ENCODE measurements around the gene LRRC46. TPM values are rescaled to one million over a fixed set of nuclear protein-coding genes. Genes with fewer than 3 reads are reported as not detected.

Gene LRRC46
- total RNA-seq, 1 donor from 2014 or later = not detected

GRCh38 chr17:47855737-47856136 is 24.3 kb downstream of the LRRC46 start:
- Histone ChIP-seq H3K4me1 (peaks cover 14% of the 10 kb centered on the region), H3K4me3 (no peak overlapping the region), H3K9me3 (no peaks in the 10 kb centered on the region), H3K27me3 (no peaks in the 10 kb centered on the region), H3K36me3 (no peaks in the 10 kb centered on the region), H3K27ac (no peak overlapping the region)
- intact Hi-C loops (cut with DNase I) = no loop called here
- no peak for DNase-seq (ENCODE audit: extremely low spot score in 2 of 2)
- TF ChIP-seq POLR2AphosphoS5 (IDR thresholded peaks at IDR 0.05; ENCODE audit: insufficient read depth in 1 of 2, low read depth in 1 of 2) (no peak), CTCF (IDR thresholded peaks at IDR 0.05) (no peak), POLR2A (IDR thresholded peaks at IDR 0.05) (no peak)

- no peaks in the 10 kb centered on the region for H3K9me3 ChIP-seq
- no peaks in the 10 kb centered on the region for H3K36me3 ChIP-seq
- peaks cover 4% of the 10 kb centered on the region for H3K4me1 ChIP-seq
- TF ChIP-seq CTCF (IDR thresholded peaks at IDR 0.05) (no peak), POLR2AphosphoS5 (IDR thresholded peaks at IDR 0.05; ENCODE audit: insufficient read depth in 1 of 2, low read depth in 1 of 2) (no peak), POLR2A (IDR thresholded peaks at IDR 0.05) (no peak)
- intact Hi-C loops (cut with DNase I) = no loop called here
- H3K27ac ChIP-seq = no peak overlapping the region
- DNase-seq (ENCODE audit: extremely low spot score in 2 of 2) = no peak
- no peaks in the 10 kb centered on the region for H3K27me3 ChIP-seq
- H3K4me3 ChIP-seq = no peak overlapping the region
Observed at GRCh38 chr17:47856830-47857229, 25.4 kb downstream of the LRRC46 start.

- Histone ChIP-seq H3K4me1 (peaks cover 3% of the 10 kb centered on the region), H3K36me3 (no peaks in the 10 kb centered on the region), H3K27ac (no peak overlapping the region), H3K4me3 (no peak overlapping the region), H3K9me3 (no peaks in the 10 kb centered on the region), H3K27me3 (no peaks in the 10 kb centered on the region)
- TF ChIP-seq POLR2AphosphoS5 (IDR thresholded peaks at IDR 0.05; ENCODE audit: insufficient read depth in 1 of 2, low read depth in 1 of 2) (no peak), CTCF (IDR thresholded peaks at IDR 0.05) (no peak), POLR2A (IDR thresholded peaks at IDR 0.05) (no peak)
- intact Hi-C loops (cut with DNase I) = no loop called here
- DNase-seq (ENCODE audit: extremely low spot score in 2 of 2) = no peak
Observed at GRCh38 chr17:47857551-47858455, 26.3 kb downstream of the LRRC46 start.

- peaks cover 5% of the 10 kb centered on the region for H3K4me1 ChIP-seq
- TF ChIP-seq POLR2A (IDR thresholded peaks at IDR 0.05) (no peak), POLR2AphosphoS5 (IDR thresholded peaks at IDR 0.05; ENCODE audit: insufficient read depth in 1 of 2, low read depth in 1 of 2) (no peak), CTCF (IDR thresholded peaks at IDR 0.05) (no peak)
- intact Hi-C loops (cut with DNase I) = no loop called here
- no peaks in the 10 kb centered on the region for H3K36me3 ChIP-seq
- no peak overlapping the region for H3K4me3 ChIP-seq
- H3K9me3 ChIP-seq = no peaks in the 10 kb centered on the region
- DNase-seq (ENCODE audit: extremely low spot score in 2 of 2) = no peak
- H3K27ac ChIP-seq = no peak overlapping the region
- no peaks in the 10 kb centered on the region for H3K27me3 ChIP-seq
Observed at GRCh38 chr17:47860386-47860785, 28.9 kb downstream of the LRRC46 start.

Data from vagina (tissue), 2 donors.